ENCODE results near the gene WWTR1. TPM values are rescaled to one million over a fixed set of nuclear protein-coding genes. Genes with fewer than 3 reads are reported as not detected.

The WWTR1 gene
- total RNA-seq, 1 experiment from 2014 or later: 24.4 TPM

DNA sequence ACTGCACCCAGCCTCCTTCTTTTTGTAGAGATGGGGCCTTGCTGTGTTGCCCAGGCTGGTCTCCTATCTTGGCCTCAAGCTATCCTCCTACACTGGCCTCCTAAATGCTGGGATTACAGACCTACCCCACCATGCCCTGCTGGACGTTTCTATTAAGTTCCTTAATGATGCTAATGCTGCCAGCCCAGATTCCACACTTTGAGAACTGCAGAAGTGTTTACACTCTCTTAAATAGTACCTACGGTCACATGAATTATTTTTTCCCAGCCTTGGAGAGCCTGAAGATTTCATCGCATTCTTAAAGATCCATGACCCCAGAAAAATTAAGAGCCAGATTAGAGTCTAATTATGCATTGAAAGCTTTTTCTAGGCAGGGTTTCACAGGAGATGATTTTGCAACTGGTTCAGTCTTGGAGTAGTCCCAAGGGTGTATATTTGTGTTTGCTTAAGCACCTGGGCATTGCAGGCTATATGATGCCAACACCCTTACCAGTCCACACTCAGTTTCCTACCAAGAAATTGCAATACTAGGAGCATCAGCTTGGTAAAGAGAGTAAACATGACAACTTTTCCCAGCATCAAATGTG, 146.7 kb downstream of the WWTR1 start:
- no peak overlapping the region for H2BK15ac ChIP-seq (ENCODE audit: low read depth, low read length)
- H3K79me1 ChIP-seq (ENCODE audit: insufficient read depth, low read depth, low read length, poor library complexity, severe bottlenecking): no peaks in the 10 kb centered on the region
- no peak overlapping the region for H3K4ac ChIP-seq (ENCODE audit: low read depth, low read length)
- H3K18ac ChIP-seq (ENCODE audit: insufficient read length, low read depth, low read length): no peak overlapping the region
- Mint-ChIP-seq H3K4me3 (no peak overlapping the region), H3K4me1 (peaks cover 8% of the 10 kb centered on the region in 2 experiments), H3K9me3 (no peaks in the 10 kb centered on the region; a peak in 1 of 5 replicates), H3K27me3 (ENCODE audit: low read depth) (peaks cover 1% of the 10 kb centered on the region), H3K36me3 (ENCODE audit: insufficient read depth in 1 of 3, low read depth in 3 of 3) (no peaks in the 10 kb centered on the region), H3K27ac (no peak overlapping the region)
- no peak overlapping the region for H3K27ac ChIP-seq (ENCODE audit: insufficient read length, low read depth, low read length)
- H3K4me2 ChIP-seq (ENCODE audit: insufficient read depth, insufficient read length, low read length): no peak overlapping the region
- H2BK5ac ChIP-seq (ENCODE audit: insufficient read length, low read length): no peak overlapping the region
- WGBS (ENCODE audit: extremely low coverage, insufficient read length, low lambda C conversion rate): no CpG with 5 or more reads among the region's 3 CpGs
- H2AFZ ChIP-seq (ENCODE audit: low read length): no peak overlapping the region
- no peak overlapping the region for H2AK5ac ChIP-seq (ENCODE audit: insufficient read length, low read length)
- H3K23me2 ChIP-seq (ENCODE audit: insufficient read length, low read depth, low read length, poor library complexity, severe bottlenecking): no peaks in the 10 kb centered on the region
- DNase-seq: no peak
- no peak overlapping the region for H3T11ph ChIP-seq (ENCODE audit: low read length)
- H3K23ac ChIP-seq (ENCODE audit: insufficient read length, low read depth, low read length): no peak overlapping the region
- H3K56ac ChIP-seq (ENCODE audit: insufficient read length, low read depth, low read length): no peak overlapping the region
- H4K20me1 ChIP-seq (ENCODE audit: control insufficient read depth, insufficient read depth, insufficient read length): no peaks in the 10 kb centered on the region
- H3K4me1 ChIP-seq (ENCODE audit: insufficient read depth, low read length): no peaks in the 10 kb centered on the region
- no peak overlapping the region for H4K5ac ChIP-seq (ENCODE audit: insufficient read length, low read depth, low read length)
- H4K91ac ChIP-seq (ENCODE audit: insufficient read length, low read depth, low read length): no peak overlapping the region
- H3K9ac ChIP-seq (ENCODE audit: extremely low read depth, insufficient read length, low read length): no peak overlapping the region
- TF ChIP-seq, protein P1, sequence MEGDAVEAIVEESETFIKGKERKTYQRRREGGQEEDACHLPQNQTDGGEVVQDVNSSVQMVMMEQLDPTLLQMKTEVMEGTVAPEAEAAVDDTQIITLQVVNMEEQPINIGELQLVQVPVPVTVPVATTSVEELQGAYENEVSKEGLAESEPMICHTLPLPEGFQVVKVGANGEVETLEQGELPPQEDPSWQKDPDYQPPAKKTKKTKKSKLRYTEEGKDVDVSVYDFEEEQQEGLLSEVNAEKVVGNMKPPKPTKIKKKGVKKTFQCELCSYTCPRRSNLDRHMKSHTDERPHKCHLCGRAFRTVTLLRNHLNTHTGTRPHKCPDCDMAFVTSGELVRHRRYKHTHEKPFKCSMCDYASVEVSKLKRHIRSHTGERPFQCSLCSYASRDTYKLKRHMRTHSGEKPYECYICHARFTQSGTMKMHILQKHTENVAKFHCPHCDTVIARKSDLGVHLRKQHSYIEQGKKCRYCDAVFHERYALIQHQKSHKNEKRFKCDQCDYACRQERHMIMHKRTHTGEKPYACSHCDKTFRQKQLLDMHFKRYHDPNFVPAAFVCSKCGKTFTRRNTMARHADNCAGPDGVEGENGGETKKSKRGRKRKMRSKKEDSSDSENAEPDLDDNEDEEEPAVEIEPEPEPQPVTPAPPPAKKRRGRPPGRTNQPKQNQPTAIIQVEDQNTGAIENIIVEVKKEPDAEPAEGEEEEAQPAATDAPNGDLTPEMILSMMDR (conservative IDR thresholded peaks at IDR 0.05): no peak
- H3K9me3 ChIP-seq (ENCODE audit: control insufficient read depth, low read depth, low read length): no peaks in the 10 kb centered on the region
- H3K27me3 ChIP-seq (ENCODE audit: insufficient read depth, low read length): no peaks in the 10 kb centered on the region
- no peak overlapping the region for H2BK120ac ChIP-seq (ENCODE audit: low read depth, low read length, poor library complexity, severe bottlenecking)
- no peak overlapping the region for H3K14ac ChIP-seq (ENCODE audit: insufficient read depth, low read length)
- no peak overlapping the region for H4K8ac ChIP-seq (replicated peaks; ENCODE audit: insufficient read length, low read depth, low read length)
- H2BK12ac ChIP-seq (ENCODE audit: insufficient read length, low read depth, low read length): no peak overlapping the region
- H2BK20ac ChIP-seq (ENCODE audit: low read depth, low read length, poor library complexity, severe bottlenecking): no peak overlapping the region
- no peaks in the 10 kb centered on the region for H3K79me2 ChIP-seq (ENCODE audit: insufficient read depth, low read length)
